H1 (cell line): ENCODE data around the gene ARL14. TPM values are rescaled to one million over a fixed set of nuclear protein-coding genes. Genes with fewer than 3 reads are reported as not detected.

Source experiments
- CHD1 ChIP-seq: IDR thresholded peaks from 2 replicates; pipeline ENCODE4 v1.6.1; 2012; ENCODE audit warnings: low read depth, low read length, improper control_type of control experiment
- CHD2 ChIP-seq: IDR thresholded peaks from 2 replicates; pipeline ENCODE4 v1.6.1; 2012; ENCODE audit warnings: low read length, improper control_type of control experiment
- MAFK ChIP-seq: IDR thresholded peaks from 2 replicates; pipeline ENCODE4 v1.6.1; 2012; ENCODE audit warnings: low read depth, mild to moderate bottlenecking, improper control_type of control experiment, low read length
- SP2 ChIP-seq: IDR thresholded peaks from 2 replicates; pipeline ENCODE4 v1.6.1; 2012; ENCODE audit warnings: mild to moderate bottlenecking, low read length, inconsistent platforms
- polyA plus RNA-seq, 7 experiments: library from polyadenylated mRNA; depleted of rRNA in 3 of 7; stranded (reverse) in 5 of 7; unstranded in 2 of 7; fragments of >200 nt in 5 of 7; fragments of 200-250 nt in 2 of 7; gene quantifications; 1 replicate in 5 of 7; 2 replicates in 1 of 7; 4 replicates in 1 of 7; pipeline versions ENCODE4 v1.2.1 to v1.2.3, GENCODE V29; 2011 to 2013; ENCODE audit warnings: missing spikeins in 2 of 7, mixed read lengths in 2 of 7
- total RNA-seq: library from RNA; stranded (reverse); fragmentation: NEBNext Ultra II Directional; extraction: Animal tissue kit (Norgen Biotek cat#: 25700); gene quantifications from 2 replicates; pipeline ENCODE4 v1.2.1, GENCODE V29; 2021
- TF ChIP-seq, protein P1 (sequence below): fragments of 300-600 bp; sonication (generic); IDR thresholded peaks from 2 replicates; pipeline ENCODE4 v1.7.1; 2012; ENCODE audit warnings: low read length, moderate library complexity, mild to moderate bottlenecking, inconsistent platforms; ENCODE audit not compliant: insufficient replicate concordance
- TF ChIP-seq, protein P2 (sequence below): IDR thresholded peaks from 2 replicates; pipeline ENCODE4 v1.6.1; 2012; ENCODE audit warnings: low read length, inconsistent platforms

The ARL14 gene
- total and polyA plus RNA-seq, 2 of the 8 experiments (the other 6 are each of a cell fraction or from before 2014, with no cell fraction given) = not detected

DNA sequence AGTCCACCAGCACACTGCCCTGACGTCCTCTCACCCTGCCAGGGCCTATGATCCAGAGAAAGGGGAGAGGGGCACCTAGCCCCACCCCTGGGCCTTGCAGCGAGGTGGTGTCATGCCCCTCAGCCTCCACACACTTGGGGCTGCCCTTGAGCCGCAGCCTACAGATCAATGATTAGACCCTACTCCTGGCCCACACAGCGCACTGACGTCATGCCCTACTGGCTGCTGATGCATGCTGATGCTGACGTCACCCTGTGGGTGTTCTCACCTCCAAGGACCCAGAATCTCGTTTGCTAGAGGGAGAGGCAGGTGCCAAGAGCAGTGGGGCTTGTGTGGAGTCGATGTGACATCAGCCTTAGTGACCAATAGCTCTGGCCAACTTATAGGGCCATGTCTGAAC is 18.0 kb downstream of the ARL14 start (continued):
- TF ChIP-seq, protein P1, sequence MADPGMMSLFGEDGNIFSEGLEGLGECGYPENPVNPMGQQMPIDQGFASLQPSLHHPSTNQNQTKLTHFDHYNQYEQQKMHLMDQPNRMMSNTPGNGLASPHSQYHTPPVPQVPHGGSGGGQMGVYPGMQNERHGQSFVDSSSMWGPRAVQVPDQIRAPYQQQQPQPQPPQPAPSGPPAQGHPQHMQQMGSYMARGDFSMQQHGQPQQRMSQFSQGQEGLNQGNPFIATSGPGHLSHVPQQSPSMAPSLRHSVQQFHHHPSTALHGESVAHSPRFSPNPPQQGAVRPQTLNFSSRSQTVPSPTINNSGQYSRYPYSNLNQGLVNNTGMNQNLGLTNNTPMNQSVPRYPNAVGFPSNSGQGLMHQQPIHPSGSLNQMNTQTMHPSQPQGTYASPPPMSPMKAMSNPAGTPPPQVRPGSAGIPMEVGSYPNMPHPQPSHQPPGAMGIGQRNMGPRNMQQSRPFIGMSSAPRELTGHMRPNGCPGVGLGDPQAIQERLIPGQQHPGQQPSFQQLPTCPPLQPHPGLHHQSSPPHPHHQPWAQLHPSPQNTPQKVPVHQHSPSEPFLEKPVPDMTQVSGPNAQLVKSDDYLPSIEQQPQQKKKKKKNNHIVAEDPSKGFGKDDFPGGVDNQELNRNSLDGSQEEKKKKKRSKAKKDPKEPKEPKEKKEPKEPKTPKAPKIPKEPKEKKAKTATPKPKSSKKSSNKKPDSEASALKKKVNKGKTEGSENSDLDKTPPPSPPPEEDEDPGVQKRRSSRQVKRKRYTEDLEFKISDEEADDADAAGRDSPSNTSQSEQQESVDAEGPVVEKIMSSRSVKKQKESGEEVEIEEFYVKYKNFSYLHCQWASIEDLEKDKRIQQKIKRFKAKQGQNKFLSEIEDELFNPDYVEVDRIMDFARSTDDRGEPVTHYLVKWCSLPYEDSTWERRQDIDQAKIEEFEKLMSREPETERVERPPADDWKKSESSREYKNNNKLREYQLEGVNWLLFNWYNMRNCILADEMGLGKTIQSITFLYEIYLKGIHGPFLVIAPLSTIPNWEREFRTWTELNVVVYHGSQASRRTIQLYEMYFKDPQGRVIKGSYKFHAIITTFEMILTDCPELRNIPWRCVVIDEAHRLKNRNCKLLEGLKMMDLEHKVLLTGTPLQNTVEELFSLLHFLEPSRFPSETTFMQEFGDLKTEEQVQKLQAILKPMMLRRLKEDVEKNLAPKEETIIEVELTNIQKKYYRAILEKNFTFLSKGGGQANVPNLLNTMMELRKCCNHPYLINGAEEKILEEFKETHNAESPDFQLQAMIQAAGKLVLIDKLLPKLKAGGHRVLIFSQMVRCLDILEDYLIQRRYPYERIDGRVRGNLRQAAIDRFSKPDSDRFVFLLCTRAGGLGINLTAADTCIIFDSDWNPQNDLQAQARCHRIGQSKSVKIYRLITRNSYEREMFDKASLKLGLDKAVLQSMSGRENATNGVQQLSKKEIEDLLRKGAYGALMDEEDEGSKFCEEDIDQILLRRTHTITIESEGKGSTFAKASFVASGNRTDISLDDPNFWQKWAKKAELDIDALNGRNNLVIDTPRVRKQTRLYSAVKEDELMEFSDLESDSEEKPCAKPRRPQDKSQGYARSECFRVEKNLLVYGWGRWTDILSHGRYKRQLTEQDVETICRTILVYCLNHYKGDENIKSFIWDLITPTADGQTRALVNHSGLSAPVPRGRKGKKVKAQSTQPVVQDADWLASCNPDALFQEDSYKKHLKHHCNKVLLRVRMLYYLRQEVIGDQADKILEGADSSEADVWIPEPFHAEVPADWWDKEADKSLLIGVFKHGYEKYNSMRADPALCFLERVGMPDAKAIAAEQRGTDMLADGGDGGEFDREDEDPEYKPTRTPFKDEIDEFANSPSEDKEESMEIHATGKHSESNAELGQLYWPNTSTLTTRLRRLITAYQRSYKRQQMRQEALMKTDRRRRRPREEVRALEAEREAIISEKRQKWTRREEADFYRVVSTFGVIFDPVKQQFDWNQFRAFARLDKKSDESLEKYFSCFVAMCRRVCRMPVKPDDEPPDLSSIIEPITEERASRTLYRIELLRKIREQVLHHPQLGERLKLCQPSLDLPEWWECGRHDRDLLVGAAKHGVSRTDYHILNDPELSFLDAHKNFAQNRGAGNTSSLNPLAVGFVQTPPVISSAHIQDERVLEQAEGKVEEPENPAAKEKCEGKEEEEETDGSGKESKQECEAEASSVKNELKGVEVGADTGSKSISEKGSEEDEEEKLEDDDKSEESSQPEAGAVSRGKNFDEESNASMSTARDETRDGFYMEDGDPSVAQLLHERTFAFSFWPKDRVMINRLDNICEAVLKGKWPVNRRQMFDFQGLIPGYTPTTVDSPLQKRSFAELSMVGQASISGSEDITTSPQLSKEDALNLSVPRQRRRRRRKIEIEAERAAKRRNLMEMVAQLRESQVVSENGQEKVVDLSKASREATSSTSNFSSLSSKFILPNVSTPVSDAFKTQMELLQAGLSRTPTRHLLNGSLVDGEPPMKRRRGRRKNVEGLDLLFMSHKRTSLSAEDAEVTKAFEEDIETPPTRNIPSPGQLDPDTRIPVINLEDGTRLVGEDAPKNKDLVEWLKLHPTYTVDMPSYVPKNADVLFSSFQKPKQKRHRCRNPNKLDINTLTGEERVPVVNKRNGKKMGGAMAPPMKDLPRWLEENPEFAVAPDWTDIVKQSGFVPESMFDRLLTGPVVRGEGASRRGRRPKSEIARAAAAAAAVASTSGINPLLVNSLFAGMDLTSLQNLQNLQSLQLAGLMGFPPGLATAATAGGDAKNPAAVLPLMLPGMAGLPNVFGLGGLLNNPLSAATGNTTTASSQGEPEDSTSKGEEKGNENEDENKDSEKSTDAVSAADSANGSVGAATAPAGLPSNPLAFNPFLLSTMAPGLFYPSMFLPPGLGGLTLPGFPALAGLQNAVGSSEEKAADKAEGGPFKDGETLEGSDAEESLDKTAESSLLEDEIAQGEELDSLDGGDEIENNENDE = no peak
- no peak for TF ChIP-seq MAFK
- no peak for TF ChIP-seq SP2
- TF ChIP-seq CHD2 = no peak
- TF ChIP-seq CHD1 = no peak
- TF ChIP-seq, protein P2, sequence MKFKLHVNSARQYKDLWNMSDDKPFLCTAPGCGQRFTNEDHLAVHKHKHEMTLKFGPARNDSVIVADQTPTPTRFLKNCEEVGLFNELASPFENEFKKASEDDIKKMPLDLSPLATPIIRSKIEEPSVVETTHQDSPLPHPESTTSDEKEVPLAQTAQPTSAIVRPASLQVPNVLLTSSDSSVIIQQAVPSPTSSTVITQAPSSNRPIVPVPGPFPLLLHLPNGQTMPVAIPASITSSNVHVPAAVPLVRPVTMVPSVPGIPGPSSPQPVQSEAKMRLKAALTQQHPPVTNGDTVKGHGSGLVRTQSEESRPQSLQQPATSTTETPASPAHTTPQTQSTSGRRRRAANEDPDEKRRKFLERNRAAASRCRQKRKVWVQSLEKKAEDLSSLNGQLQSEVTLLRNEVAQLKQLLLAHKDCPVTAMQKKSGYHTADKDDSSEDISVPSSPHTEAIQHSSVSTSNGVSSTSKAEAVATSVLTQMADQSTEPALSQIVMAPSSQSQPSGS = no peak
